AG04449 (cell line): Measurements from ENCODE around the gene PBRM1.

Source experiments
- CTCF ChIA-PET: fragments of 350-600 bp; formaldehyde crosslinking; extraction: SDS; loops from one replicate; lab custom pipeline; 2021; ENCODE audit warnings: antibody characterized with exemption; lab: Yijun Ruan, JAX
- POLR2A ChIA-PET: fragments of 400-600, 350-600 bp; formaldehyde crosslinking; extraction: SDS; loops from one replicate; lab custom pipeline; 2020; ENCODE audit warnings: antibody characterized with exemption, inconsistent platforms; lab: Yijun Ruan, JAX
- DNase-seq: peaks from one replicate; pipeline ENCODE4 v3.0.0-alpha.2; 2010; ENCODE audit warnings: low read depth, low spot score
- H3K4me3 ChIP-seq: 2 replicates; pipeline ENCODE4 v1.5.1; 2011; ENCODE audit warnings: low read depth, mild to moderate bottlenecking, control low read depth, low read length
- CTCF ChIP-seq: IDR thresholded peaks from one replicate; pipeline ENCODE4 v1.5.1; 2011; ENCODE audit warnings: mild to moderate bottlenecking, moderate library complexity, low read length, control low read depth, inconsistent platforms; ENCODE audit not compliant: insufficient read depth; ENCODE audit errors: missing control alignments

PBRM1 gene

GRCh38 chr3:52615166-52615565, 70.5 kb downstream of the PBRM1 start:
- no peak overlapping the region for H3K4me3 ChIP-seq
- CTCF ChIA-PET: interaction anchor here (1.3 kb wide), 1 partner anchor 11 kb away, joined by 4 read pairs; no protein-coding TSS in a partner anchor
- no peak for DNase-seq
- no peak for TF ChIP-seq CTCF
- POLR2A ChIA-PET: no interaction called here

GRCh38 chr3:52614689-52615088, 71.0 kb downstream of the PBRM1 start:
- H3K4me3 ChIP-seq: no peak overlapping the region
- CTCF ChIA-PET: interaction anchor here (1.3 kb wide), 1 partner anchor 11 kb away, joined by 4 read pairs; no protein-coding TSS in a partner anchor
- TF ChIP-seq CTCF: no peak
- POLR2A ChIA-PET: interaction anchor here (0.7 kb wide), 1 partner anchor 31 kb away, joined by 4 read pairs; no protein-coding TSS in a partner anchor
- DNase-seq: no peak

- no peak overlapping the region for H3K4me3 ChIP-seq
- DNase-seq: no peak
- ChIA-PET CTCF (no interaction called here), POLR2A (no interaction called here)
- no peak for TF ChIP-seq CTCF
Observed at GRCh38 chr3:52609316-52609815, 76.3 kb downstream of the PBRM1 start.

DNA sequence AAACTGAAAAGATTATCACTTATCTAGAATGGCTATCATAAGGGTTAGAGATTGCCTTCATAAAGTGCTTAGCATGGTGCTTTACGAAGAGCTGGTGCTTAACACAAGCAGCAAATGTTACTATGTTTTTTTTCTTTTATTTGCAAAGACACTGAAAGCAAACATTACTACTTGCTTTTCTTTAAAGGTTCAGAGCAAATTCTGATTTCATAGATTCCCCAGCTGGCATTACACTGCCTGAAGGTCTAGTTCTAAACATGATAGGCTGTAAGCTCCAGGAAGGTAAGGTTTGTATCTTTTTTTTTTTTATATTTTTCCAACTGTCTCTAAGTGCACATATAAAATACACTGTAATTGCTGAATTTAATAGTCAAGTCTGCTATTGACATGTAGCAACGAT, 77.4 kb downstream of the PBRM1 start:
- CTCF ChIA-PET: interaction anchor here (1.8 kb wide), 1 partner anchor 136 kb away, joined by 5 read pairs; no protein-coding TSS in a partner anchor
- no peak overlapping the region for H3K4me3 ChIP-seq
- POLR2A ChIA-PET: no interaction called here
- DNase-seq: no peak
- no peak for TF ChIP-seq CTCF

DNA sequence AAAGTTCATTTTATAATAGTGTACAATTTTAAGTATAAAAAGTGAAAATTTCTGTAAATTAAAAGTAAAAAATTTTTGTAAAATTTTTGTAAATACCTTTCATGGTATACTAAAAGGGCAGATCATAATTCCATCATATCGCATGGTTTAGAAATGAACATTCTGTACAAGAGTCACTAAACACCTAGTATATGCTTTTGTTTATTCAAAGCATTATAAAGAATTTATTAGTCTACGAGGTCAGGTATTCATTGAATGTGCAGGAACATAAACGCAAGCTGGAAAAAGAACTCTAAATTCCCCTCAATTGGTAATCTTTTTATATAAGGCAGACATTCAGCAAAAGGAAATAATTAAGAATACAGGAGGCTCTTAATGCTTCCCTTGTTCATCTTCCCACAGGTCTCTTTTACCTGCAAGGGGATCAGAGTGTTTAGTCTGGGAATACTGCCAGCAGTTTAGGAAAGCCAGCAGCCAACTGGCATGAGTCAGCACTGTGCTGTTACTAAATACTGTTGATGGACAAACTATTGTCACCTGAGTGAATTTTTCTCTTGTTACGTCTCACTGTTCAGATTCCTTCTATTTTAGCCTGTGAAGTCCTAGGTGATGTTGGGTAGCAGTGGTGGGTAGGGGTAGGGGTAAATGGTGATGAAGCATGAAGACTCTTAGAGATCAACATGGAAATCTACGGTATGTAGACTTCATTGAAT, 79.2 kb downstream of the PBRM1 start:
- CTCF ChIA-PET: no interaction called here
- no peak for DNase-seq
- POLR2A ChIA-PET: no interaction called here
- no peak overlapping the region for H3K4me3 ChIP-seq
- TF ChIP-seq CTCF: no peak

DNA sequence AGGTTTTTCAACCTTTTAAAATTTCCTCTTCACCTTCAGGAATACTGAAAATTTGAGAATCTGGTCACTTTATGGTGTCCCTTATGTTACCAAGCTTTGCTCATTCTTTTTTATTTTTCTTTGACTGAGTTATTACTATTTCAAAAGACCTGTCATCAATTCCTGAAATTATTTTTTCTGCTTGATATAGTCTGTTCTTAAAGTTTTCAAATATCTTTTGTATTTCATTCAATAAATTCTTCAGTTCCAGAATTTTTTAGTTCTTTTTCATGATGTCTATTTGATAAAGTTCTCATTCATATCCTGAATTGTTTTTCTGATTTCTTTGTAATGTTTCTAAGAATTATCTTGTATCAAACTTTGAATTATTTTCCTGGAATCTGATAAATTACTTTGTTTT, 85.5 kb downstream of the PBRM1 start:
- POLR2A ChIA-PET: no interaction called here
- no peak for DNase-seq
- no peak overlapping the region for H3K4me3 ChIP-seq
- no peak for TF ChIP-seq CTCF
- CTCF ChIA-PET: no interaction called here
